Trophoblast cell (in vitro differentiated cells and primary cell): ENCODE results near the gene DNTTIP2.

Source experiments
- DNase-seq, 2 donors: peaks; one replicate each; pipeline ENCODE4 v3.0.0-alpha.2; 2016
- H2AFZ ChIP-seq: 2 replicates; pipeline ENCODE4 v1.6.1; 2013; ENCODE audit warnings: low read length, moderate library complexity, mild to moderate bottlenecking; ENCODE audit not compliant: insufficient read depth, poor library complexity
- H2AK5ac ChIP-seq: 2 replicates; pipeline ENCODE4 v1.6.1; 2013; ENCODE audit warnings: mild to moderate bottlenecking, low read length
- H2BK120ac ChIP-seq: 2 replicates; pipeline ENCODE4 v1.6.1; 2013; ENCODE audit warnings: low read length, mild to moderate bottlenecking, moderate library complexity; ENCODE audit not compliant: insufficient read depth, poor library complexity
- H2BK12ac ChIP-seq: 2 replicates; pipeline ENCODE4 v1.6.1; 2013; ENCODE audit warnings: mild to moderate bottlenecking, low read length, moderate library complexity
- H2BK5ac ChIP-seq: 2 replicates; pipeline ENCODE4 v1.6.1; 2013; ENCODE audit warnings: low read length, low read depth, moderate library complexity, mild to moderate bottlenecking; ENCODE audit not compliant: poor library complexity
- H3K14ac ChIP-seq: 2 replicates; pipeline ENCODE4 v1.6.1; 2013; ENCODE audit warnings: mild to moderate bottlenecking, low read length
- H3K18ac ChIP-seq: 2 replicates; pipeline ENCODE4 v1.6.1; 2013; ENCODE audit warnings: mild to moderate bottlenecking, low read length
- H3K23ac ChIP-seq: 2 replicates; pipeline ENCODE4 v1.6.1; 2013; ENCODE audit warnings: low read length
- H3K27ac ChIP-seq: 2 replicates; pipeline ENCODE4 v1.5.1; 2013; ENCODE audit warnings: low read depth, mild to moderate bottlenecking, inconsistent platforms, low read length, moderate library complexity
- H3K27me3 ChIP-seq: 2 replicates; pipeline ENCODE4 v1.6.1; 2013; ENCODE audit warnings: inconsistent platforms, mild to moderate bottlenecking, low read length, moderate library complexity; ENCODE audit not compliant: insufficient read depth
- H3K36me3 ChIP-seq, 2 experiments: 1 replicate in 1 of 2; 2 replicates in 1 of 2; pipeline ENCODE4 v1.6.1; 2013; ENCODE audit warnings: low read length in 2 of 2, mild to moderate bottlenecking in 2 of 2, moderate library complexity in 1 of 2; ENCODE audit not compliant: insufficient read depth in 2 of 2, control insufficient read depth in 1 of 2
- H3K4ac ChIP-seq: 2 replicates; pipeline ENCODE4 v1.6.1; 2013; ENCODE audit warnings: low read depth, mild to moderate bottlenecking, low read length, moderate library complexity
- H3K4me1 ChIP-seq, 2 experiments: 1 replicate in 1 of 2; 2 replicates in 1 of 2; pipeline ENCODE4 v1.6.1; 2013; ENCODE audit warnings: low read length in 2 of 2, mild to moderate bottlenecking in 2 of 2, moderate library complexity in 1 of 2; ENCODE audit not compliant: insufficient read depth in 2 of 2, control insufficient read depth in 1 of 2
- H3K4me2 ChIP-seq: 2 replicates; pipeline ENCODE4 v1.6.1; 2013; ENCODE audit warnings: inconsistent platforms, mild to moderate bottlenecking, low read length, moderate library complexity
- H3K4me3 ChIP-seq: 2 replicates; pipeline ENCODE4 v1.5.1; 2013; ENCODE audit warnings: mild to moderate bottlenecking, low read depth, low read length, inconsistent platforms
- H3K79me1 ChIP-seq: one replicate; pipeline ENCODE4 v1.6.1; 2013; ENCODE audit warnings: low read length
- H3K79me2 ChIP-seq: 2 replicates; pipeline ENCODE4 v1.6.1; 2013; ENCODE audit warnings: low read length, mild to moderate bottlenecking; ENCODE audit not compliant: control insufficient read depth, insufficient read depth, poor library complexity
- H3K9ac ChIP-seq: 2 replicates; pipeline ENCODE4 v1.6.1; 2013; ENCODE audit warnings: mild to moderate bottlenecking, low read length
- H3K9me3 ChIP-seq: 2 replicates; pipeline ENCODE4 v1.6.1; 2013; ENCODE audit warnings: low read depth, mild to moderate bottlenecking, control low read depth, inconsistent platforms, low read length; ENCODE audit not compliant: insufficient read depth
- H4K12ac ChIP-seq: 2 replicates; pipeline ENCODE4 v1.6.1; 2013; ENCODE audit warnings: low read depth, mild to moderate bottlenecking, low read length, moderate library complexity
- H4K8ac ChIP-seq: 2 replicates; pipeline ENCODE4 v1.6.1; 2013; ENCODE audit warnings: low read depth, mild to moderate bottlenecking, low read length, moderate library complexity
- H4K91ac ChIP-seq: one replicate; pipeline ENCODE4 v1.6.1; 2013; ENCODE audit warnings: low read depth, mild to moderate bottlenecking, low read length, moderate library complexity
- WGBS: extraction: QIAGEN DNeasy Blood & Tissue Kit; methylation state at CpG from one replicate; pipeline ENCODE4 v1.1.7; 2013; ENCODE audit warnings: missing lambda C conversion rate; ENCODE audit not compliant: insufficient read length, insufficient coverage; ENCODE audit errors: extremely low coverage; 5-methylcytosine and 5-hydroxymethylcytosine counted together

Gene DNTTIP2

GRCh38 chr1:93841771-93842170 is 37.2 kb downstream of the DNTTIP2 start:
- Histone ChIP-seq H3K36me3 (no peaks in the 10 kb centered on the region), H2BK5ac (no peak overlapping the region), H3K18ac (no peak overlapping the region), H2AK5ac (no peak overlapping the region), H3K4me3 (no peak overlapping the region), H3K27me3 (no peaks in the 10 kb centered on the region), H3K27ac (no peak overlapping the region), H3K4me2 (no peak overlapping the region), H3K4me1 (peaks cover 0 to 5% of the 10 kb centered on the region in 2 experiments), H4K12ac (no peak overlapping the region), H2AFZ (no peak overlapping the region), H3K9me3 (peaks cover 3% of the 10 kb centered on the region), H3K9ac (no peak overlapping the region), H4K8ac (no peak overlapping the region), H2BK120ac (no peak overlapping the region), H3K79me2 (peaks cover 4% of the 10 kb centered on the region), H3K4ac (no peak overlapping the region), H3K14ac (no peak overlapping the region), H3K79me1 (peaks cover 6% of the 10 kb centered on the region), H2BK12ac (no peak overlapping the region), H3K23ac (no peak overlapping the region), H4K91ac (no peak overlapping the region)
- peak; percentile 38 to 44 for DNase-seq
- no CpG with 5 or more reads among the region's 3 CpGs for WGBS

GRCh38 chr1:93840956-93841482 is 38.0 kb downstream of the DNTTIP2 start:
- Histone ChIP-seq H3K18ac (no peak overlapping the region), H3K4me2 (no peak overlapping the region), H2AK5ac (no peak overlapping the region), H4K8ac (no peak overlapping the region), H3K36me3 (no peaks in the 10 kb centered on the region), H3K9me3 (peaks cover 3% of the 10 kb centered on the region), H3K4ac (no peak overlapping the region), H2BK5ac (no peak overlapping the region), H3K27me3 (no peaks in the 10 kb centered on the region), H3K4me1 (peaks cover 0 to 5% of the 10 kb centered on the region in 2 experiments), H3K9ac (no peak overlapping the region), H3K14ac (no peak overlapping the region), H4K91ac (no peak overlapping the region), H3K79me2 (no peaks in the 10 kb centered on the region), H2BK12ac (no peak overlapping the region), H3K79me1 (no peaks in the 10 kb centered on the region), H3K27ac (no peak overlapping the region), H4K12ac (no peak overlapping the region), H2BK120ac (no peak overlapping the region), H2AFZ (no peak overlapping the region), H3K4me3 (no peak overlapping the region), H3K23ac (no peak overlapping the region)
- DNase-seq = peak; percentile 53 to 64
- WGBS = no CpG with 5 or more reads among the region's 4 CpGs

GRCh38 chr1:93839753-93840152 is 39.3 kb downstream of the DNTTIP2 start:
- Histone ChIP-seq H3K79me1 (no peaks in the 10 kb centered on the region), H3K18ac (no peak overlapping the region), H3K27ac (no peak overlapping the region), H4K8ac (no peak overlapping the region), H2AK5ac (no peak overlapping the region), H3K27me3 (no peaks in the 10 kb centered on the region), H2BK5ac (no peak overlapping the region), H4K12ac (no peak overlapping the region), H3K4ac (no peak overlapping the region), H2AFZ (no peak overlapping the region), H3K4me3 (no peak overlapping the region), H3K4me2 (no peak overlapping the region), H3K79me2 (no peaks in the 10 kb centered on the region), H3K4me1 (no peaks in the 10 kb centered on the region), H3K9me3 (no peaks in the 10 kb centered on the region), H3K23ac (no peak overlapping the region), H3K14ac (no peak overlapping the region), H4K91ac (no peak overlapping the region), H3K9ac (no peak overlapping the region), H2BK120ac (no peak overlapping the region), H3K36me3 (no peaks in the 10 kb centered on the region), H2BK12ac (no peak overlapping the region)
- no peak for DNase-seq
- WGBS = no CpG with 5 or more reads among the region's 2 CpGs

GRCh38 chr1:93839307-93839706 is 39.7 kb downstream of the DNTTIP2 start:
- Histone ChIP-seq H3K79me2 (no peaks in the 10 kb centered on the region), H3K9ac (no peak overlapping the region), H3K14ac (no peak overlapping the region), H3K27me3 (no peaks in the 10 kb centered on the region), H2BK5ac (no peak overlapping the region), H3K18ac (no peak overlapping the region), H3K9me3 (no peaks in the 10 kb centered on the region), H3K23ac (no peak overlapping the region), H4K91ac (no peak overlapping the region), H2AK5ac (no peak overlapping the region), H2BK12ac (no peak overlapping the region), H3K4me1 (no peaks in the 10 kb centered on the region), H3K79me1 (no peaks in the 10 kb centered on the region), H3K27ac (no peak overlapping the region), H2BK120ac (no peak overlapping the region), H3K36me3 (no peaks in the 10 kb centered on the region), H3K4ac (no peak overlapping the region), H3K4me2 (no peak overlapping the region), H4K8ac (no peak overlapping the region), H4K12ac (no peak overlapping the region), H2AFZ (no peak overlapping the region), H3K4me3 (no peak overlapping the region)
- no CpG with 5 or more reads among the region's 1 CpG for WGBS
- DNase-seq = peak; percentile 69 to 91
